ENCODE results near the gene SLCO1C1. TPM values are rescaled to one million over a fixed set of nuclear protein-coding genes. Genes with fewer than 3 reads are reported as not detected.

Gene SLCO1C1
- total RNA-seq (2021; fragmentation: NEBNext Ultra II Directional; extraction: Animal tissue kit (Norgen Biotek cat#: 25700)): not detected
- long read RNA-seq: 0 reads

- Mint-ChIP-seq H3K27me3 (ENCODE audit: insufficient read depth) (no peaks in the 10 kb centered on the region), H3K4me1 (ENCODE audit: low read depth) (no peaks in the 10 kb centered on the region), H3K4me3 (no peak within 1 kb of the TSS), H3K9me3 (peaks cover 5% of the 10 kb centered on the region), H3K27ac (no peak within 1 kb of the TSS), H3K36me3 (ENCODE audit: low read depth) (no peaks in the 10 kb centered on the region)
- no peak for TF ChIP-seq CTCF (IDR thresholded peaks at IDR 0.05)
- no peak for DNase-seq
Measured at GRCh38 chr12:20695232-20695631, at the start of gene SLCO1C1. Gene SLCO1C1, plus strand, starts transcription at chr12:20695332. Its CDS starts 4,245 bp downstream, at chr12:20699577.

GRCh38 chr12:20646239-20646827 is 48.8 kb upstream of the SLCO1C1 start:
- peak; percentile 83 for TF ChIP-seq CTCF (IDR thresholded peaks at IDR 0.05)
- Mint-ChIP-seq H3K4me1 (ENCODE audit: low read depth) (peaks cover 5% of the 10 kb centered on the region; the same call in 1 of the 2 replicates), H3K27ac (no peak overlapping the region), H3K9me3 (no peaks in the 10 kb centered on the region), H3K36me3 (ENCODE audit: low read depth) (no peaks in the 10 kb centered on the region), H3K4me3 (peak overlapping the region; percentile 37; the same call in 1 of the 2 replicates), H3K27me3 (ENCODE audit: insufficient read depth) (no peaks in the 10 kb centered on the region; the same call in 1 of the 2 replicates)
- peak; percentile 53 for DNase-seq

GRCh38 chr12:20653871-20654270 is 41.3 kb upstream of the SLCO1C1 start:
- Mint-ChIP-seq H3K36me3 (ENCODE audit: low read depth) (no peaks in the 10 kb centered on the region), H3K9me3 (no peaks in the 10 kb centered on the region), H3K4me3 (no peak overlapping the region), H3K4me1 (ENCODE audit: low read depth) (no peaks in the 10 kb centered on the region), H3K27ac (no peak overlapping the region), H3K27me3 (ENCODE audit: insufficient read depth) (no peaks in the 10 kb centered on the region; the same call in none of the 2 replicates)
- no peak for DNase-seq
- TF ChIP-seq CTCF (IDR thresholded peaks at IDR 0.05): no peak

- Mint-ChIP-seq H3K4me1 (ENCODE audit: low read depth) (no peaks in the 10 kb centered on the region), H3K9me3 (peaks cover 21% of the 10 kb centered on the region), H3K27me3 (ENCODE audit: insufficient read depth) (no peaks in the 10 kb centered on the region; the same call in none of the 2 replicates), H3K36me3 (ENCODE audit: low read depth) (peaks cover 5% of the 10 kb centered on the region), H3K4me3 (no peak overlapping the region), H3K27ac (no peak overlapping the region)
- TF ChIP-seq CTCF (IDR thresholded peaks at IDR 0.05): no peak
- DNase-seq: no peak
Measured at GRCh38 chr12:20656600-20656999, 38.5 kb upstream of the SLCO1C1 start.

- Mint-ChIP-seq H3K4me1 (ENCODE audit: low read depth) (no peaks in the 10 kb centered on the region), H3K27ac (no peak overlapping the region), H3K4me3 (no peak overlapping the region), H3K27me3 (ENCODE audit: insufficient read depth) (no peaks in the 10 kb centered on the region; the same call in none of the 2 replicates), H3K36me3 (ENCODE audit: low read depth) (peaks cover 5% of the 10 kb centered on the region), H3K9me3 (peaks cover 30% of the 10 kb centered on the region)
- no peak for DNase-seq
- TF ChIP-seq CTCF (IDR thresholded peaks at IDR 0.05): no peak
Measured at GRCh38 chr12:20657496-20657895, 37.6 kb upstream of the SLCO1C1 start.

Data from HFFc6 (cell line).